ENCODE measurements around the gene TMEM63A.

Gene TMEM63A

DNA sequence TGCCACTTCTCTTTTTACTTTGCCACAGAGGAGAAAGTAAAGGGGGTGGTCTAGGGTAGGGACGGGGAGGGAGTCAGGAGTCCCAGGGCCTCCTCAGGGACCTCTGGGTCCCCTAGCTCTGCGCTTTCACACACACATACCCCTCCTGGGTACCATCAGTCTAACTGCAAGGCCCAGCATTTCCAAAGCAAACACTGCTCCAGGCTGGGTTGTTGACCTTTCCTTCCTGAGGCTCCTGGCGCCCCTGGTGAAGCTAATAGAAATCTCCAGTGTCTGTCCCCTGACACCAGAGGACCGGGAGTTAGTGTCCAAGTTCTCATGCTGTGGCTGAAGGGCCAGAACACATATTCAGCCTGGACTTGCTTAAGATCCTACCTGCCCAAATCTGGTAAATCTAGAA is 3.9 kb downstream of the TMEM63A start:
- DNase-seq: no peak
- no peak overlapping the region for H3K4me3 ChIP-seq (ENCODE audit: low read length)
- H3K4me2 ChIP-seq (ENCODE audit: low read depth, low read length): peak overlapping the region; percentile 99
- peaks cover 20% of the 10 kb centered on the region; the same call in 1 of the 2 replicates for H3K36me3 ChIP-seq (replicated peaks; ENCODE audit: insufficient read depth, low read length)
- H3K9me2 ChIP-seq (replicated peaks; ENCODE audit: insufficient read depth, low read length): no peaks in the 10 kb centered on the region
- no peaks in the 10 kb centered on the region for H3K9me3 ChIP-seq (replicated peaks; ENCODE audit: insufficient read depth, low read length)
- no peaks in the 10 kb centered on the region for H3K27me3 ChIP-seq (replicated peaks; ENCODE audit: insufficient read depth, low read length)
- peaks cover 43% of the 10 kb centered on the region for H3F3A ChIP-seq (ENCODE audit: insufficient read depth, low read length)
- TF ChIP-seq EZH2 (optimal IDR thresholded peaks at IDR 0.05; ENCODE audit: low read depth, low read length): no peak
- no peak for TF ChIP-seq EZH2phosphoT487 (IDR thresholded peaks at IDR 0.05; ENCODE audit: low read length)
- TF ChIP-seq CTCF (IDR thresholded peaks at IDR 0.05; ENCODE audit: low read length): no peak
- H3K9ac ChIP-seq (ENCODE audit: low read length): no peak overlapping the region
- no peak overlapping the region for H2AFZ ChIP-seq (ENCODE audit: low read length)
- H3K79me2 ChIP-seq (ENCODE audit: low read length): peaks cover 99% of the 10 kb centered on the region
- H3K27ac ChIP-seq (ENCODE audit: low read length): peak overlapping the region; percentile 97; the same call in 1 of the 2 replicates
- no peaks in the 10 kb centered on the region for H4K20me1 ChIP-seq (ENCODE audit: insufficient read depth, low read length)
- H3K4me1 ChIP-seq (ENCODE audit: low read length): peaks cover 62% of the 10 kb centered on the region

GRCh38 chr1:225877580-225877979 is 4.6 kb downstream of the TMEM63A start:
- Histone ChIP-seq H3F3A (ENCODE audit: insufficient read depth, low read length) (peaks cover 36% of the 10 kb centered on the region), H3K9me3 (replicated peaks; ENCODE audit: insufficient read depth, low read length) (no peaks in the 10 kb centered on the region), H4K20me1 (ENCODE audit: insufficient read depth, low read length) (no peaks in the 10 kb centered on the region), H3K4me3 (ENCODE audit: low read length) (no peak overlapping the region), H3K9ac (ENCODE audit: low read length) (no peak overlapping the region), H3K27ac (ENCODE audit: low read length) (no peak overlapping the region), H3K4me1 (ENCODE audit: low read length) (peaks cover 62% of the 10 kb centered on the region), H3K36me3 (replicated peaks; ENCODE audit: insufficient read depth, low read length) (peaks cover 25% of the 10 kb centered on the region), H3K27me3 (replicated peaks; ENCODE audit: insufficient read depth, low read length) (no peaks in the 10 kb centered on the region), H3K79me2 (ENCODE audit: low read length) (peaks cover 98% of the 10 kb centered on the region), H3K4me2 (ENCODE audit: low read depth, low read length) (peak overlapping the region; percentile 99; the same call in 1 of the 2 replicates), H2AFZ (ENCODE audit: low read length) (no peak overlapping the region), H3K9me2 (replicated peaks; ENCODE audit: insufficient read depth, low read length) (no peaks in the 10 kb centered on the region)
- peak; percentile 40 for DNase-seq
- TF ChIP-seq EZH2 (optimal IDR thresholded peaks at IDR 0.05; ENCODE audit: low read depth, low read length) (no peak), CTCF (IDR thresholded peaks at IDR 0.05; ENCODE audit: low read length) (peak; percentile 62)

DNA sequence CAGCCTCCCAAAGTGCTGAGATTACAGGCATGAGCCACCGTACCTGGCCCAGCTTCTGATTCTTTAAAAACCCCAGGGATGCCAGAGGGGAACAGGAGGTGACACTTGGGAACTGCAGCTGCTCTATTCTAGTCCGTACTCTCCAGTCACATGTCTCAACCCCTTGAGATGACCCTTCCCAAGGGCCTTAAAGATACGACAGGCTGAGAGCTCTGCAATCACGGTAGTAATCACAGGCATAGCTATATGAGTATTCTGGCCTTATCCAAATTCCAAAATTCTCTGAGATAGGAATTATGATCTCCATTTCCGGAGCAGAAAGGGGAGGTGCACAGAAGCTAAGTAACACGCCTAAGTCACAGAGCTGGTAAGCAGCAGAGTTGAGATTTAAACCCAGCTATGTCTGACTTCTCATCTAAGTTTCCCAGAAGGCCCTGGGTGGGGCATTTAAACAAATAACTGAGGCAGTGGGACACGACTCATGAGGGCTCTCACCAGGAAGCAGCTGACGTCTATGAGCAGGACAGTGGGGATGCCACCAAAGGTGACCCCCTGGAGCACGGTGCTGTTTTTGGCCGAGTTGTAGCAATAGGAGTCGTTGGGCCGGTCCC is 5.2 kb downstream of the TMEM63A start:
- no peaks in the 10 kb centered on the region for H4K20me1 ChIP-seq (ENCODE audit: insufficient read depth, low read length)
- no peak overlapping the region for H3K4me3 ChIP-seq (ENCODE audit: low read length)
- H3K27ac ChIP-seq (ENCODE audit: low read length): no peak overlapping the region

More for the DNA sequence above, 5.2 kb downstream of the TMEM63A start:
- H3K36me3 ChIP-seq (replicated peaks; ENCODE audit: insufficient read depth, low read length): peaks cover 26% of the 10 kb centered on the region
- no peaks in the 10 kb centered on the region for H3K9me2 ChIP-seq (replicated peaks; ENCODE audit: insufficient read depth, low read length)
- peaks cover 95% of the 10 kb centered on the region for H3K79me2 ChIP-seq (ENCODE audit: low read length)
- H3K4me2 ChIP-seq (ENCODE audit: low read depth, low read length): peak overlapping the region; percentile 99; the same call in 1 of the 2 replicates
- H3K9me3 ChIP-seq (replicated peaks; ENCODE audit: insufficient read depth, low read length): no peaks in the 10 kb centered on the region
- TF ChIP-seq CTCF (IDR thresholded peaks at IDR 0.05; ENCODE audit: low read length) (no peak), EZH2phosphoT487 (IDR thresholded peaks at IDR 0.05; ENCODE audit: low read length) (no peak), EZH2 (optimal IDR thresholded peaks at IDR 0.05; ENCODE audit: low read depth, low read length) (no peak)
- no peak overlapping the region for H3K9ac ChIP-seq (ENCODE audit: low read length)
- H2AFZ ChIP-seq (ENCODE audit: low read length): no peak overlapping the region
- no peak for DNase-seq
- H3K4me1 ChIP-seq (ENCODE audit: low read length): peaks cover 62% of the 10 kb centered on the region
- no peaks in the 10 kb centered on the region for H3K27me3 ChIP-seq (replicated peaks; ENCODE audit: insufficient read depth, low read length)
- H3F3A ChIP-seq (ENCODE audit: insufficient read depth, low read length): peaks cover 31% of the 10 kb centered on the region

Measured in MM.1S (cell line).